Bronchial epithelial cell (primary cell): ENCODE measurements around the gene SNX1. TPM values are rescaled to one million over a fixed set of nuclear protein-coding genes. Genes with fewer than 3 reads are reported as not detected.

ENCODE experiments used
- DNase-seq: peaks from one replicate; pipeline ENCODE4 v3.0.0-alpha.2; 2010; ENCODE audit warnings: low read depth
- FAIRE-seq: peaks from 2 replicates; lab custom pipeline; 2011; peaks lifted over from hg19 to GRCh38; lab: Jason Lieb, UNC
- H3K27me3 ChIP-seq: 2 replicates; pipeline ENCODE4 v1.5.1; 2011; ENCODE audit warnings: low read length; ENCODE audit not compliant: control insufficient read depth, insufficient read depth
- H3K36me3 ChIP-seq: 2 replicates; pipeline ENCODE4 v1.5.1; 2011; ENCODE audit warnings: low read length; ENCODE audit not compliant: control insufficient read depth, insufficient read depth
- H3K4me3 ChIP-seq: 2 replicates; pipeline ENCODE4 v1.5.1; 2011; ENCODE audit warnings: mild to moderate bottlenecking, low read depth, low read length, control low read depth
- total RNA-seq: library from RNA; depleted of rRNA; stranded (reverse); fragments of >200 nt; gene quantifications from 2 replicates; pipeline ENCODE4 v1.2.1, GENCODE V29; 2014
- TF ChIP-seq, protein P1 (sequence below): IDR thresholded peaks from 2 replicates; pipeline ENCODE4 v1.5.1; 2011; ENCODE audit warnings: mild to moderate bottlenecking, moderate library complexity, low read length, control low read depth, inconsistent platforms; ENCODE audit not compliant: insufficient read depth, severe bottlenecking

SNX1 gene
- total RNA-seq, 1 donor from 2014 or later: 28.7 TPM

GRCh38 chr15:64125978-64126377 lies 30.2 kb downstream of the SNX1 start:
- H3K4me3 ChIP-seq: no peak overlapping the region
- H3K27me3 ChIP-seq: no peaks in the 10 kb centered on the region
- TF ChIP-seq, protein P1, sequence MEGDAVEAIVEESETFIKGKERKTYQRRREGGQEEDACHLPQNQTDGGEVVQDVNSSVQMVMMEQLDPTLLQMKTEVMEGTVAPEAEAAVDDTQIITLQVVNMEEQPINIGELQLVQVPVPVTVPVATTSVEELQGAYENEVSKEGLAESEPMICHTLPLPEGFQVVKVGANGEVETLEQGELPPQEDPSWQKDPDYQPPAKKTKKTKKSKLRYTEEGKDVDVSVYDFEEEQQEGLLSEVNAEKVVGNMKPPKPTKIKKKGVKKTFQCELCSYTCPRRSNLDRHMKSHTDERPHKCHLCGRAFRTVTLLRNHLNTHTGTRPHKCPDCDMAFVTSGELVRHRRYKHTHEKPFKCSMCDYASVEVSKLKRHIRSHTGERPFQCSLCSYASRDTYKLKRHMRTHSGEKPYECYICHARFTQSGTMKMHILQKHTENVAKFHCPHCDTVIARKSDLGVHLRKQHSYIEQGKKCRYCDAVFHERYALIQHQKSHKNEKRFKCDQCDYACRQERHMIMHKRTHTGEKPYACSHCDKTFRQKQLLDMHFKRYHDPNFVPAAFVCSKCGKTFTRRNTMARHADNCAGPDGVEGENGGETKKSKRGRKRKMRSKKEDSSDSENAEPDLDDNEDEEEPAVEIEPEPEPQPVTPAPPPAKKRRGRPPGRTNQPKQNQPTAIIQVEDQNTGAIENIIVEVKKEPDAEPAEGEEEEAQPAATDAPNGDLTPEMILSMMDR: no peak
- peaks cover 24% of the 10 kb centered on the region for H3K36me3 ChIP-seq
- DNase-seq: no peak
- FAIRE-seq: no peak

GRCh38 chr15:64127521-64128270 lies 31.9 kb downstream of the SNX1 start:
- DNase-seq: no peak
- TF ChIP-seq, protein P1: no peak
- Histone ChIP-seq H3K36me3 (peaks cover 25% of the 10 kb centered on the region), H3K4me3 (no peak overlapping the region), H3K27me3 (no peaks in the 10 kb centered on the region)
- no peak for FAIRE-seq

DNA sequence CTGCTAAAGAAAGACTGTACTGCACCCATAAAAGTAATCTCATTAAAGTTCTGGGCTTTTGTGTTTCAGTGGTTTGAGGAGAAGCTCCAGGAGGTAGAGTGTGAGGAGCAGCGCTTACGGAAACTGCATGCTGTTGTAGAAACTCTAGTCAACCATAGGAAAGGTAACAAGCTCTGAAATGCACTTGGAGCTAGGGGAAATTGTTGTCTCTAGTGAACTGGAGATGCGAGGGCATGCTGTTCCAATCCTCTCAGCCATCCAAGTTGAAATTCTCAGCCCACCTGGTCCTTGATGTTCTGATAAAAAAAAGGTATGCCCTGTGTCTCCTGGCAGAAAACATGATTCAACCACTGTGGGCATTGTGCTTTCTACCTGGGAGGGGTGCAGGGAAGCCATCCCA lies 34.4 kb downstream of the SNX1 start:
- DNase-seq (no peak), FAIRE-seq (no peak)
- H3K4me3 ChIP-seq: no peak overlapping the region
- TF ChIP-seq, protein P1: no peak
- no peaks in the 10 kb centered on the region for H3K27me3 ChIP-seq
- peaks cover 25% of the 10 kb centered on the region for H3K36me3 ChIP-seq

DNA sequence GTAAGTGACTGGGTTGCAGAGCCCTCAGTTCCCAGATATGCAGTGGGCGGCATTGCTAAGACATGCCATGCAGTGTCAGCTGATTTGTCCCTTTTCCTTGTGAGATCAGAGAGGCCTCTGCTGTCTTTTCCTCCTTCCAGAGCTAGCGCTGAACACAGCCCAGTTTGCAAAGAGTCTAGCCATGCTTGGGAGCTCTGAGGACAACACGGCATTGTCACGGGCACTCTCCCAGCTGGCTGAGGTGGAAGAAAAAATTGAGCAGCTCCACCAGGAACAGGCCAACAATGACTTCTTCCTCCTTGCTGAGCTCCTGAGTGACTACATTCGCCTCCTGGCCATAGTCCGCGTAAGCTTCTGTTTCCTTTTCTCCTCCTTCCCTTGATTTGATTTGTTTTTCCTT lies 35.8 kb downstream of the SNX1 start:
- TF ChIP-seq, protein P1: no peak
- DNase-seq (no peak), FAIRE-seq (no peak)
- Histone ChIP-seq H3K4me3 (no peak overlapping the region), H3K36me3 (peaks cover 24% of the 10 kb centered on the region), H3K27me3 (no peaks in the 10 kb centered on the region)

GRCh38 chr15:64132217-64132616 lies 36.4 kb downstream of the SNX1 start:
- no peak for FAIRE-seq
- TF ChIP-seq, protein P1: no peak
- H3K4me3 ChIP-seq: no peak overlapping the region
- DNase-seq: no peak
- no peaks in the 10 kb centered on the region for H3K27me3 ChIP-seq
- peaks cover 29% of the 10 kb centered on the region for H3K36me3 ChIP-seq
